Thoracic aorta (tissue), 2 donors: ENCODE measurements around the gene SERTM2. TPM values are rescaled to one million over a fixed set of nuclear protein-coding genes. Genes with fewer than 3 reads are reported as not detected.
"Not testable (repeated sequence)": the region's sequence is repeated elsewhere in the genome, so short reads cannot be mapped to it uniquely, and the experiment has no call there.

Source experiments
- ATAC-seq: fragments of 150-250 bp; one replicate; pipeline ENCODE4 v1.8.0; 2017; ENCODE audit warnings: low read depth; ENCODE audit not compliant: insufficient number of reproducible peaks, low FRiP score
- DNase-seq: peaks from one replicate; pipeline ENCODE4 v3.0.0-alpha.2; 2020; ENCODE audit warnings: low spot score
- H3K27ac ChIP-seq, 2 donors: fragments of 200-600 bp; sonication (generic); 1 replicate in 1 of 2; 2 replicates in 1 of 2; pipeline ENCODE4 v1.5.1; 2016; ENCODE audit warnings: mild to moderate bottlenecking in 2 of 2, moderate library complexity in 2 of 2
- H3K27me3 ChIP-seq: fragments of 200-600 bp; sonication (generic); replicated peaks from 2 replicates; pipeline ENCODE4 v1.6.0; 2016; ENCODE audit warnings: mild to moderate bottlenecking; ENCODE audit not compliant: insufficient read depth
- H3K36me3 ChIP-seq: fragments of 200-600 bp; sonication (generic); one replicate; pipeline ENCODE4 v1.5.1; 2016
- H3K4me1 ChIP-seq, 2 donors: fragments of 200-600 bp; sonication (generic); 1 replicate in 1 of 2; 2 replicates in 1 of 2; pipeline versions ENCODE4 v1.5.1 to v1.6.0; 2016; ENCODE audit warnings: low read depth in 2 of 2, mild to moderate bottlenecking in 1 of 2; ENCODE audit not compliant: control insufficient read depth in 1 of 2
- H3K4me3 ChIP-seq: fragments of 200-600 bp; sonication (generic); 2 replicates; pipeline ENCODE4 v1.5.1; 2016; ENCODE audit warnings: mild to moderate bottlenecking
- H3K9me3 ChIP-seq: fragments of 200-600 bp; sonication (generic); 2 replicates; pipeline ENCODE4 v1.5.1; 2016
- CTCF ChIP-seq: fragments of 200-600 bp; sonication (generic); IDR thresholded peaks from one replicate; pipeline ENCODE4 v1.5.1; 2019; ENCODE audit warnings: antibody characterized with exemption
- total RNA-seq, 2 donors: library from RNA; depleted of rRNA; stranded (reverse); fragments of >200 nt; gene quantifications; one replicate each; pipeline versions ENCODE4 v1.1.0 to v1.2.3, GENCODE V29; 2016

The SERTM2 gene
- total RNA-seq, 2 donors from 2014 or later: not detected

- no peak overlapping the region for H3K27ac ChIP-seq
- no peaks in the 10 kb centered on the region for H3K9me3 ChIP-seq
- no peaks in the 10 kb centered on the region for H3K27me3 ChIP-seq
- no peak for DNase-seq
- TF ChIP-seq CTCF: no peak
- no peak for ATAC-seq
- no peaks in the 10 kb centered on the region for H3K4me1 ChIP-seq
- H3K36me3 ChIP-seq: no peaks in the 10 kb centered on the region
- no peak overlapping the region for H3K4me3 ChIP-seq
These were observed 31.8 kb downstream of the SERTM2 start for GRCh38 chrX:111543212-111543741.

- not testable (repeated sequence) for ATAC-seq, DNase-seq
These were observed 37.8 kb downstream of the SERTM2 start for GRCh38 chrX:111549235-111549634.

GRCh38 chrX:111555406-111555958 is 44.0 kb downstream of the SERTM2 start:
- Histone ChIP-seq H3K27me3 (no peaks in the 10 kb centered on the region), H3K9me3 (no peaks in the 10 kb centered on the region), H3K4me3 (no peak overlapping the region), H3K36me3 (no peaks in the 10 kb centered on the region), H3K4me1 (no peaks in the 10 kb centered on the region), H3K27ac (no peak overlapping the region)
- ATAC-seq: no peak
- no peak for DNase-seq
- TF ChIP-seq CTCF: no peak

More at GRCh38 chrX:111549235-111549634, 37.8 kb downstream of the SERTM2 start:
- H3K9me3 ChIP-seq, H3K36me3 ChIP-seq, H3K4me1 ChIP-seq, H3K4me3 ChIP-seq, H3K27me3 ChIP-seq, H3K27ac ChIP-seq: not testable (repeated sequence)

GRCh38 chrX:111560801-111561200 is 49.4 kb downstream of the SERTM2 start:
- Histone ChIP-seq H3K27ac (no peak overlapping the region), H3K9me3 (no peaks in the 10 kb centered on the region), H3K27me3 (no peaks in the 10 kb centered on the region), H3K36me3 (no peaks in the 10 kb centered on the region), H3K4me1 (no peaks in the 10 kb centered on the region), H3K4me3 (no peak overlapping the region)
- ATAC-seq (no peak), DNase-seq (no peak)
- no peak for TF ChIP-seq CTCF

- no peaks in the 10 kb centered on the region for H3K4me1 ChIP-seq
- DNase-seq (no peak), ATAC-seq (no peak)
- no peaks in the 10 kb centered on the region for H3K9me3 ChIP-seq
- no peaks in the 10 kb centered on the region for H3K27me3 ChIP-seq
- H3K4me3 ChIP-seq: no peak overlapping the region
- TF ChIP-seq CTCF: no peak
- H3K36me3 ChIP-seq: no peaks in the 10 kb centered on the region
- no peak overlapping the region for H3K27ac ChIP-seq
These were observed 50.4 kb downstream of the SERTM2 start for GRCh38 chrX:111561851-111562250.
